Inflammatory macrophage treated with lipopolysaccharide for 1 hour (primary cell): Measurements from ENCODE around the gene ICAM3.

Source experiments
- DNase-seq, 2 donors: peaks; one replicate each; pipeline ENCODE4 v3.0.0-alpha.2; 2020 to 2022

Gene ICAM3

DNA sequence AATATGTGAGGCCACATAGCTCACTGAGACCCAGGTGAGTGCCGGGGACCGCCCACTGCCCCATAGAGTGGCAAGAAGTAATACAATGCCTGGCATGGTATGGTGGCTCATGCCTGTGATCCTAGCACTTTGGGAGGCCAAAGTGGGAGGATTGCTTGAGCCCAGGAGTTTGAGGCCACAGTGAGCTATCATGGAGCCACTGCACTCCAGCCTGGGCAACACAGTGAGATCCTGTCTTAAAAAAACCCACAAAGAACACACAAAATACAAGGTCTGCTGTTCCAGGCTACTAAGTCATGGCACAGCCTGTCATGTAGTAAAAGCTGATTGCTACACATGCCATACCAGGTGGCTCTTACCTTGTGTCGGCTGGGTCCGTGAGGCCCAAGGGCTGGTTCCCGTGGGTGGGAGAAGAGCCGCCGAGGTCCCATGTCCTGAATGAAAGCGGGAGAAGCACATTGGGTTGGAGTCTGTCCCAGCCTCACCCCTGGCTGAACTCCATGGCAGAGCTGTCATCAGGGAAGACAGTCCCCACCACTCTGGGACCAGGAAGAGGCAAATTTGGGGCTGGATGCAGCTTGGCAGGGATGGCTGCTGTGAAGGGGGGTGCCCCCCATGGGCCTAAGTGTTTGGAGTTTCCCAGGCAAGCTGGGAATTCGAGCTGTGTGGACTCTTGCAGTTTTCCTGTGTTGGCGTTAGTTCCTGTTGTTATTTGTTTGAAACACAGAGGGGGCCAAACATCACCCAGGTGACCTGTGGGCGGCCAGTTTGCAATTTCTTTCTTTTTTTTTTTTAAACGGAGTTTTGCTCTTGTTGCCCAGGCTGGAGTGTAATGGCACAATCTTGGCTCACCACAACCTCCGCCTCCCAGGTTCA is 20.4 kb downstream of the ICAM3 start:
- peak in 1 of 2 donors; percentile 54 for DNase-seq

DNA sequence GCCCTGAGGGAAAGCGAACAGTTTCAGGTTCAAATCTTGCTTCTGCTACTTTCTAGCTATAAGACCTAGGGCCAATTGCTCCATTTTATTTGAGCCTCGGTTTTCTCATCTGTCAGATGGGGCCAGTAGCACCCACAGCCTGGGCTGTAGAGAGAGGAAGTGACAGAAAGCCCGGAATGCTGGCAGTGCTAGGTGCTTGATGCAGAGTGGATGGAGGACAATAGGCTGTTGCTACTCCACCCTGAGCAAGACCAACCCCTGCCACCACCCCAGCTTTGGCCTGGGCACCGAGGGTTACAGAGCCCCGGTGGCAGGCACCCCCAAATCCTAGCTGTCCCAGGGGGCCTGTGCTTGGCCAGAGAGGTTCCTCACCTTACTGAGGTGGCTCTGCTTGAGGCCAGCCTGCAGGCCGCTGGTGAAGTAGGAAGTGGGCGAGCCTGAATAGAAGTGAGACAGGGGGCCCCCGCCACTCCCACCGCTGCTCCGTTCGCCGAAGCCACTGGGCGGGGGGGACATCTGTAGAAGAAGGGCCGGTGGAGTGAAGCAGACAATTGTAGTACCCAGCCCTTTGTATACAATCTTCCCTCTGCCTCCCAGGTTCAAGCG is 21.5 kb downstream of the ICAM3 start:
- DNase-seq: no peak

DNA sequence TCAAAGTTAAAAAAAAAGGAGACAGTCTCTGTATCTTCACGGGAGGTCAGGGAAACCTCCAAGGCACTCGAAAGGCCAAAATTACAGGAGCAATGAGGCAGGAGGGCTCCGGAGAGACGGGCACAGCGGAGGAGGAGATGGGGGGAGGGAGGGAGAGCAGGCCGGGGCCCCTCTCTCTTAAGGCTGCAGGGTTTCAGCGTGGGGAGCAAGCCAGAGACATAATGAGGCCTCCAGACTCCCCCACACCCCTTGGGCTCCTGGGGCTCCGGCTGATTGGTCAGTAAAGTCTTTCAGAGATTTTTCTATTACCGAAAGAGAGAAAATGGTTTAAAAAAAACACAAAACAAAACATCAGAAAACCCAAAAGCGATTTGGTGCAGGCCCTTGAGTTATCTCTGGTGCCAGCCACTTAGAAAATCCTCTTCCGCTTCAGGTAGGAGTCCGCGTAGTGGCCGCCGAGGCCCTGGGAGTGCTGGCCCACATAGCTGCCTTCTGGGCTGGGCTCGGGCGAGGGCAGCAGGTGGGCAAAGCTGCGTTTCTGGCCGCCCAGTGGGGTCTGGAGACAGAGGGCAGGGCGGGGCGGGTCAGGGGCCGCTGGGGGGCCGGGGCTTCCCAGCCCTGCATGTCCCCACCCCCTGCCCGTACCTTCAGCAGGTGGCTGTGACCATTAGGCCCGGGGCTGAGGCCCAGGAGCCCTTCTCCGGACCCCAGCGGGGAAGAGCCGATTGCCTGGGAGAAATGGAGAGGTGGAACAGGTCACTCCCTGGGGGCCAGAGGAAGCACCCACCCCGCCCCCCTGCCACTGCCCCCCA is 22.2 kb downstream of the ICAM3 start:
- DNase-seq: no peak

DNA sequence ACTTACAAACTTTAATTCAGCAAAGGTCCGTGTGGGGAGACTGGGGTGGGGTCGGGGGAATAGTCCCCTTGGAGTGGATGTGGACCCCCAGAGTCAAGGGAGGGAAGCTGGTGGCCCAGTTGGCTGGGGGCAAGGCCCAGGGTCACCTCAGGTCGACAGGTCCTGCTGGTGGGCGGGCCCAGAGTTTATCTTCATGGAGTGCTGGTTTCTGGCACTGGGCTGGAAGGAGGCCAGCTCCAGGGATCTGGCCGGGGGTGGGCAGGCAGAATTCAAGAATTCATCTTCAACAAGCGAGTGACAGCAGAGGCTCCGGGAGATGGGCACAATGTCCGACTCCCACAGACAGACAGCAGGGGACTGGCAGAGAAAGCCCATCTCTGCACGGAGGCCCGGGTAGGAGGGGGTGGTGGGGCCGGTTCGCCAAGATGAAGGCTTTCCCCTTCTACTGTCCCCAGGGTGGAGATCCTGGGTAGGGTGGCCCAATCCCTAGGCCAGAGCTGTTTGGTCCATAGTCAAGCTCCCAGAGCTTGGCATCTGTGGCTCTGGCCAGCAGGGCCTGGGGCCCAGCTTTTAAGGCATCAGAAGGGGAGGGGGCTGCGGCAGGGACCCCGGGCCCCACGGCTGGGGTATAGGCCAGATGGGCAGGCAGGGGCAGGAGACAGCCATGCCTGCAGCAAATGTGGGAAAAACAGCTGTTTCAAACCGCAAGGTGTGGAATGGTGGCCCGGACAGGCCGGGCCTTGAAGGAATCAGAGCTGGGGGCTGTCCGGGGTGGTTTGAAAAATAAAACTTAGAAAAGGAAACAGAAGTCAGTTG is 23.0 kb downstream of the ICAM3 start:
- no peak for DNase-seq

DNA sequence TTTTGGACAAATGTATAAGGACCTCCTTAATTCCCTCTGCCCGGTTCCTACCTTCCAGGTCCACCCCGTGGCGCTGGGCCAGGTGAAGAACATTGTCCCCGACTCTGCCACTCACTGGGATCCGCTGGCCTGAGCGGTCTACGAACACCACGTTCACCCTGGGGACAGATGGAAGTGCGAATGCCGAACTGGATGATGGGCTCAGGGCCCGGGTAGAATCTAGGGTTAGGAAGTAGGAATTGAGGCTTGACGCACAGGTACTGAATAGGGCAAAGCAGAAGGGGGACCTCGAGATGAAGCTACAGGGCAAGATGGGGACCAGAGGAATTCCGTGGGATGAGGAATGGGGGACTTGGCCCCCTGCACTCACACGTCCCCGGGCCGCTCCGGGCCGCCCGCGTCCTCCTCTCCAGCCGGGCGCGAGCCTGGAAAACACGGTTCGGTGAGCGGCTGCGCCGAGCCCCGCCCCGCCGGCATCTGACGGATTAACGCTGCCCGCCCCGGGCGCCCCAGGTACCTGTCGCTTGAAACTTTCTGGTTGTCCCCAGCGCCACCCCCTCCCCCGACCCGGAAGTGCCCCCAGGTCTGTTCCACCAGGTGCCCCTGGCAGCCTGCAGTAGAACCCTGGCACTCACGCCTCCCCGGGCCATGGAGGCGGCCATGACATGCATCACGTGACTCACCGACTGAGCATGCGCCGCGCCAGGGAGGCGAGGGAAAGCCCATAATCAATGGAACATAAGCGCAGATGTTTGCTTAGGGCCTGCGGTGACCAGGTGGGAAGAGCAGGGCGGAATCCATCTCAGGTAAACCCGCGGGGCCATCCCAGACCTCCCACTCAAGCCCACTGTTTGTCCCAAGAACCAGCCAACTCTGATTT is 23.8 kb downstream of the ICAM3 start, which contains the start of gene FDX2:
FDX2 (minus strand) TSS at position 681 of the 880 bp plus-strand sequence; CDS start at position 662, 19 bp downstream.
- peak; percentile 72 to 90 for DNase-seq

GRCh38 chr19:10309423-10309822 is 30.0 kb downstream of the ICAM3 start, which contains the start of gene ZGLP1:
Gene ZGLP1, minus strand, starts transcription at chr19:10309815.
- DNase-seq: no peak

GRCh38 chr19:10306327-10306726 is 33.1 kb downstream of the ICAM3 start:
- DNase-seq: no peak

DNA sequence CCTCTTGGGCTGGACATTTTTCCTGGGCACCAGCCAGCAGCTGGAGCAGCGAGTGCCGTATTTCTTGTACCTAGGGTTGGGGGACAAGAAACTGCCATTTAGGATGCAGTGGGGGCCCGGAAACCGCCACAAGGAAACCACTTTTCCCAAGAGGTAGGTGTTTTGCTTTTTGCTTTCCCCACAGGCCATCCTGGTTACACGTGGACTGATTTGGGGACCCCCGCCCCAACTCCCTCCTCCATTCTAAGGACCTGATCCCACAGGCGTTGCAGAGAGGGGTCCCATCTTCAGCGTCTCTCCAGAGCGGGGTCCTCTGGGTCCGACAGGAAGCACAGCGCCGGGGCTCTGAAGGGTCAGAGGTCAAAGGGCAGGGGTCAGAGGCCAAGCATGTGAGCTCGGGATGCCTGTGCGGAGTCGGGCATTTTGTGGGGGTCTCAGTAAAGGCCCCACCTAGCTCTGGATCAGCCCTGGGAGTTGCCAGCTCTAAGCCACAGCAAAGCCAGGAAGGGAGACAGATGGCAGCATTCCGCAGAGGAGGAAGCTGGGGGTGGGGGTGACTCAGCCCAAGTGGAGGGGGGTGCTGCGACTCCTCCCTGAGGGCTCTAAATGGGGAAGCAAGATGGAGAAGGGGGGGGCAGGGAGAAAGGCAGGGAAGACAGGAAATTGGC is 34.2 kb downstream of the ICAM3 start:
- peak; percentile 86 to 88 for DNase-seq

DNA sequence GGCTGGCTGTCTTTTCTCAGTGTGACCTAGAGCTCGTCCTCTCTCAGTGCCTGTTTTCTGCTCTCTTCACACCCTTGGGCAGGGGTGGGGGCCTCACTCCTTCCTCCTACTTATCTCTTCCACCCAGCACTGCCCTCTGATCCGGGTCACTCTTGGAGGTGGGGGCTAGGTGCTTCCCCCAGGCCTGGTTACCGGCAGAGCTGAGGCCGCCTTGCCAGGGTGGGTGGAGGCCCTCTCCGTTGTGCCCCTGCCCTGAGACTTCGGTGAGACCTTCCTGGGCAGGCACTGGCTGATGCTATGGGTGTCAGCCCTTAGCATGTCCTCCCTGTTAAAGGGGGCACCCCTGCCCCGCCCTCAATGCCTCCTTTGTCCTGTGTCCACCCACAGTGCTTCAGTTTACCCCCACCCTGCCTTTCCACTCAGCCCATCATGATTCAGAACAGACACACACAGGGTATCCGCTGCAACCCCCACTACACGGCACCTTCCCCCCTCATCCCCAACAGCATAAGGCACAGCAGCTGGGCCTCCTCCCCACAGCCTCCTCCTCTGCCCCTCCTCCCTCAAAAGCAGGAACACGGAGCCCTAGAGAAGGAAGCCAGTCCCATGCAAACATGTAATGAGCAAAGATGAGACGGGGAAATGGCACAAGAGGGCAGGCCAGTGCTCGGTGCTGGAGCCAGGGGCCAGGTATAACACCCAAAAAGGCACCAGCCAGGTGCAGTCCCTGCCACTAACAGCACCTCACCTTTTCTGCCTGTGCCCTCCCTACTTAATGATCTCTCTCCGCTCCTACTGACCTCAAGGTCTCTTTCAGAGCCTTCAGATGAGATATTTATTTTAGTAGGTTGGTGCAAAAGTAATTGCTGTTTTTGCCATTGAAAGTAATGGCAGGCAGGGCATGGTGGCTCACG is 39.6 kb downstream of the ICAM3 start:
- DNase-seq: peak; percentile 46 to 54

GRCh38 chr19:10295847-10296591 is 43.4 kb downstream of the ICAM3 start:
- no peak for DNase-seq

DNA sequence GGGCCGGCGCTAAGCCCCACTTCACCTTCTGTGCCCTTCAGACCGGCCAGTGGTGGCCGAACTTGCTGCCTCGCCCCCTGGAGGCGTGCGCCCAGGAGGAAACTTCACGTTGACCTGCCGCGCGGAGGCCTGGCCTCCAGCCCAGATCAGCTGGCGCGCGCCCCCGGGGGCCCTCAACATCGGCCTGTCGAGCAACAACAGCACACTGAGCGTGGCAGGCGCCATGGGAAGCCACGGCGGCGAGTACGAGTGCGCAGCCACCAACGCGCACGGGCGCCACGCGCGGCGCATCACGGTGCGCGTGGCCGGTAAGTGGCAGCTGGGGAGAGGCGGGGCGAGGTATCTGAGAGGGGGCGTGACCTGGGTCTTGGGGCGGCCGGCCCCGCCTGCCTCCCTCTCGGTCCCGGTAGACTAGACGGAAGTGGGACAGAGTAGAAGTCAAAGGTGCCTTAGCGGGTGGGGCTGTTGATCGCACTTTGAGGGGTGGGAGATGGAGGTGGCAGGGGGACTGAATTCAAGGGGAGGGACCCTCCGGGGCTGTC is 44.0 kb downstream of the ICAM3 start:
- no peak for DNase-seq

GRCh38 chr19:10294368-10294697 is 45.1 kb downstream of the ICAM3 start:
- DNase-seq: no peak

GRCh38 chr19:10293637-10294367 is 45.6 kb downstream of the ICAM3 start:
- DNase-seq: no peak

DNA sequence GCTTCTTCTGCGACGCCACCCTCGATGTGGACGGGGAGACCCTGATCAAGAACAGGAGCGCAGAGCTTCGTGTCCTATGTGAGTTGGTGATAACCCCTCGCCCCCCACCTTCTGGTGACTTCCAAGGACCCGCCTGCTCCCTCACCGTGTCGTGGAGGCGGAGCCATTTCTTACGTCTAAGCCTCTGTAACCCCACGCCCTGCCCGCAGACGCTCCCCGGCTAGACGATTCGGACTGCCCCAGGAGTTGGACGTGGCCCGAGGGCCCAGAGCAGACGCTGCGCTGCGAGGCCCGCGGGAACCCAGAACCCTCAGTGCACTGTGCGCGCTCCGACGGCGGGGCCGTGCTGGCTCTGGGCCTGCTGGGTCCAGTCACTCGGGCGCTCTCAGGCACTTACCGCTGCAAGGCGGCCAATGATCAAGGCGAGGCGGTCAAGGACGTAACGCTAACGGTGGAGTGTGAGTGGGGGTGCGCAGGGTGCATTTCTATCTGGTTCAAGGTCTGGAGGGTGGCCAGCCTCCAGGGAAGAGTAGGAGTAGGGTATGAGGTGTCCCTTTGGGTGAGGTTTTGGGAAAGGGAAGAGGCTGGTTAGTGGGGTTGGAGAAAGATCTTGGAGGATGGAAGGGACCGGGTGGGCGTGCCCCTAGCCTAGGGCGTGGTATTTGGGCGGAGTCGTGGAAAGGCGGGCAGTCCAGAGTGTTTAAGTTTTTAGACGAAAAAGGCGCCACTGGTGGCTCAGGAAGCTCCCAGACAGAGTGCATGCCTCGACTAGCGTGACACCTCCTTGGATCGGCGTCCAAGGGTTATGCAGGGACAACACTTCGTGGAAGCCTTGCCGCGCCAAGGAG is 46.4 kb downstream of the ICAM3 start:
- no peak for DNase-seq

- peak; percentile 92 to 97 for DNase-seq
Observed at GRCh38 chr19:10292206-10292788, 47.1 kb downstream of the ICAM3 start.

DNA sequence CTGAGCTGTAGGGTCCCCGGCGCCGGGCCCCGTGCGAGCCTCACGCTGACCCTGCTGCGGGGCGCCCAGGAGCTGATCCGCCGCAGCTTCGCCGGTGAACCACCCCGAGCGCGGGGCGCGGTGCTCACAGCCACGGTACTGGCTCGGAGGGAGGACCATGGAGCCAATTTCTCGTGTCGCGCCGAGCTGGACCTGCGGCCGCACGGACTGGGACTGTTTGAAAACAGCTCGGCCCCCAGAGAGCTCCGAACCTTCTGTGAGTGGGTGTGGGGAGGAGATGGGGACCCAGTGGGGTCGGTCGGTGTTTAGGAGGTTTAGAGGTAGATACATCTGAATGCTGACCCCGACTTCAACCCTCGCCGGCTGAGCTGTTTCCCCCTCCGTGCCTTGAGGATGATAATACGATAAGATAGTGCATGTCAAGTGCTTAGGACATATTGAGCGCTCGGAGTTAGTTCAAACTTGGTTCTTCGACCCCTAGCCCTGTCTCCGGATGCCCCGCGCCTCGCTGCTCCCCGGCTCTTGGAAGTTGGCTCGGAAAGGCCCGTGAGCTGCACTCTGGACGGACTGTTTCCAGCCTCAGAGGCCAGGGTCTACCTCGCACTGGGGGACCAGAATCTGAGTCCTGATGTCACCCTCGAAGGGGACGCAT is 47.7 kb downstream of the ICAM3 start:
- no peak for DNase-seq
